ENCODE results near the gene ZNF670. TPM values are rescaled to one million over a fixed set of nuclear protein-coding genes. Genes with fewer than 3 reads are reported as not detected.

The ZNF670 gene
- total and polyA plus RNA-seq, 9 of the 15 experiments (the other 6 are each of a cell fraction or from before 2014, with no cell fraction given) = 7.1 to 23.4 (median 11.8) TPM

GRCh38 chr1:247047702-247048101, 30.9 kb downstream of the ZNF670 start:
- no peak for DNase-seq (ENCODE audit: extremely low read depth in 1 of 4, low spot score in 3 of 4)
- 64% methylated on average over 2 of the region's 2 CpGs for WGBS (ENCODE audit: insufficient coverage, low coverage, missing lambda C conversion rate)
- H3K4me2 ChIP-seq (ENCODE audit: insufficient read depth, low read length) = no peak overlapping the region
- no peaks in the 10 kb centered on the region for H3K4me1 ChIP-seq (replicated peaks in 1 of 2; ENCODE audit: control insufficient read depth in 2 of 2, insufficient read depth in 2 of 2, low read length in 2 of 2)
- peaks cover 10% of the 10 kb centered on the region; the same call in 2 of the 3 replicates for H3K79me2 ChIP-seq (ENCODE audit: control insufficient read depth, insufficient read depth, low read length)
- ATAC-seq = no peak
- peaks cover 28% of the 10 kb centered on the region for H3K9me3 ChIP-seq (replicated peaks; ENCODE audit: control insufficient read depth, insufficient read depth, low read depth, low read length)
- no peak overlapping the region for H3K27ac ChIP-seq (ENCODE audit: extremely low read depth, low read depth, low read length)
- BruUV-seq (replicated peaks) = no TSS peak
- TF ChIP-seq LARP7 (IDR thresholded peaks at IDR 0.05) = no peak
- peak; percentile 59 for TF ChIP-seq ZFP36 (IDR thresholded peaks at IDR 0.05; ENCODE audit: low read depth, low read length, partially characterized antibody)
- no peaks in the 10 kb centered on the region for H3K27me3 ChIP-seq (ENCODE audit: control insufficient read depth in 2 of 2, insufficient read depth in 2 of 2, low read length in 2 of 2)
- POLR2A ChIA-PET = no interaction called here
- H3K9ac ChIP-seq (ENCODE audit: insufficient read depth in 1 of 2, low read depth in 2 of 2, low read length in 2 of 2) = no peak overlapping the region
- H4K20me1 ChIP-seq (replicated peaks; ENCODE audit: control insufficient read depth, insufficient read depth, low read length) = no peaks in the 10 kb centered on the region
- in situ Hi-C loops (cut with MboI) = no loop called here
- no peak overlapping the region for H3K4me3 ChIP-seq
- CTCF ChIA-PET (ENCODE audit: low intra/inter-chr PET ratio) = no interaction called here
- H3K36me3 ChIP-seq (ENCODE audit: control insufficient read depth, insufficient read depth, low read length) = no peaks in the 10 kb centered on the region; the same call in 2 of the 3 replicates
- intact Hi-C loops (cut with micrococcal nuclease) = no loop called here
- FAIRE-seq = no peak
- no peak overlapping the region for H2AFZ ChIP-seq (ENCODE audit: low read depth, low read length)
- H3K9me1 ChIP-seq (ENCODE audit: control insufficient read depth, insufficient read depth, low read length) = no peaks in the 10 kb centered on the region

- Histone ChIP-seq H4K20me1 (replicated peaks; ENCODE audit: control insufficient read depth, insufficient read depth, low read length) (no peaks in the 10 kb centered on the region), H3K27ac (ENCODE audit: extremely low read depth, low read depth, low read length) (no peak overlapping the region), H3K9me1 (ENCODE audit: control insufficient read depth, insufficient read depth, low read length) (no peaks in the 10 kb centered on the region), H3K4me2 (ENCODE audit: insufficient read depth, low read length) (no peak overlapping the region), H3K4me3 (no peak overlapping the region), H3K9me3 (replicated peaks; ENCODE audit: control insufficient read depth, insufficient read depth, low read depth, low read length) (peaks cover 24% of the 10 kb centered on the region), H3K27me3 (ENCODE audit: control insufficient read depth in 2 of 2, insufficient read depth in 2 of 2, low read length in 2 of 2) (no peaks in the 10 kb centered on the region), H3K79me2 (ENCODE audit: control insufficient read depth, insufficient read depth, low read length) (peaks cover 13% of the 10 kb centered on the region; the same call in 2 of the 3 replicates), H3K9ac (ENCODE audit: insufficient read depth in 1 of 2, low read depth in 2 of 2, low read length in 2 of 2) (no peak overlapping the region), H3K36me3 (ENCODE audit: control insufficient read depth, insufficient read depth, low read length) (no peaks in the 10 kb centered on the region; the same call in 2 of the 3 replicates), H2AFZ (ENCODE audit: low read depth, low read length) (no peak overlapping the region), H3K4me1 (replicated peaks in 1 of 2; ENCODE audit: control insufficient read depth in 2 of 2, insufficient read depth in 2 of 2, low read length in 2 of 2) (no peaks in the 10 kb centered on the region)
- POLR2A ChIA-PET = no interaction called here
- WGBS (ENCODE audit: insufficient coverage, low coverage, missing lambda C conversion rate) = 54% methylated on average over 2 of the region's 2 CpGs
- DNase-seq (ENCODE audit: extremely low read depth in 1 of 4, low spot score in 3 of 4) (no peak), ATAC-seq (no peak), FAIRE-seq (no peak)
- intact Hi-C loops (cut with micrococcal nuclease) = no loop called here
- CTCF ChIA-PET (ENCODE audit: low intra/inter-chr PET ratio) = no interaction called here
- no TSS peak for BruUV-seq (replicated peaks)
- in situ Hi-C loops (cut with MboI) = no loop called here
- TF ChIP-seq PHB (CRISPR knock-in tag; IDR thresholded peaks at IDR 0.05) (no peak), ARHGAP35 (IDR thresholded peaks at IDR 0.05; ENCODE audit: partially characterized antibody) (no peak), HEY1 (CRISPR knock-in tag; IDR thresholded peaks at IDR 0.05; ENCODE audit: borderline replicate concordance) (no peak)
- TF ChIP-seq, protein P1, sequence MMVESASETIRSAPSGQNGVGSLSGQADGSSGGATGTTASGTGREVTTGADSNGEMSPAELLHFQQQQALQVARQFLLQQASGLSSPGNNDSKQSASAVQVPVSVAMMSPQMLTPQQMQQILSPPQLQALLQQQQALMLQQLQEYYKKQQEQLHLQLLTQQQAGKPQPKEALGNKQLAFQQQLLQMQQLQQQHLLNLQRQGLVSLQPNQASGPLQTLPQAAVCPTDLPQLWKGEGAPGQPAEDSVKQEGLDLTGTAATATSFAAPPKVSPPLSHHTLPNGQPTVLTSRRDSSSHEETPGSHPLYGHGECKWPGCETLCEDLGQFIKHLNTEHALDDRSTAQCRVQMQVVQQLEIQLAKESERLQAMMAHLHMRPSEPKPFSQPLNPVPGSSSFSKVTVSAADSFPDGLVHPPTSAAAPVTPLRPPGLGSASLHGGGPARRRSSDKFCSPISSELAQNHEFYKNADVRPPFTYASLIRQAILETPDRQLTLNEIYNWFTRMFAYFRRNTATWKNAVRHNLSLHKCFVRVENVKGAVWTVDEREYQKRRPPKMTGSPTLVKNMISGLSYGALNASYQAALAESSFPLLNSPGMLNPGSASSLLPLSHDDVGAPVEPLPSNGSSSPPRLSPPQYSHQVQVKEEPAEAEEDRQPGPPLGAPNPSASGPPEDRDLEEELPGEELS (CRISPR knock-in tag; IDR thresholded peaks at IDR 0.05; ENCODE audit: borderline replicate concordance) = no peak
These were observed 31.4 kb downstream of the ZNF670 start for GRCh38 chr1:247047260-247047659.

All from K562 (cell line).